ENCODE data around the gene AAR2. TPM values are rescaled to one million over a fixed set of nuclear protein-coding genes. Genes with fewer than 3 reads are reported as not detected.

Gene AAR2
- total RNA-seq, result 10 to 100 TPM; 22.1 to 29.1 TPM

GRCh38 chr20:36235892-36236785 lies at the start of gene AAR2:
Gene AAR2 (plus strand): TSS chr20:36236478. CDS start chr20:36239869, 3,391 bp downstream.
- peak; percentile 15 for DNase-seq (ENCODE audit: low spot score)
- Histone ChIP-seq H3K36me3 (peaks cover 10% of the 10 kb centered on the region), H3K27ac (peak within 1 kb of the TSS; percentile 68 to 81), H3K4me1 (ENCODE audit: control insufficient read depth in 1 of 2, low read depth in 2 of 2) (peaks cover 14 to 28% of the 10 kb centered on the region in 2 donors), H3K4me3 (peak within 1 kb of the TSS; percentile 93), H3K27me3 (replicated peaks; ENCODE audit: insufficient read depth) (no peaks in the 10 kb centered on the region), H3K9me3 (no peaks in the 10 kb centered on the region)
- TF ChIP-seq CTCF (IDR thresholded peaks at IDR 0.05), result no peak
- ATAC-seq (ENCODE audit: insufficient number of reproducible peaks, low FRiP score, low read depth), result no peak

- Histone ChIP-seq H3K4me1 (ENCODE audit: control insufficient read depth in 1 of 2, low read depth in 2 of 2) (no peaks in the 10 kb centered on the region), H3K9me3 (no peaks in the 10 kb centered on the region), H3K4me3 (no peak overlapping the region), H3K27me3 (replicated peaks; ENCODE audit: insufficient read depth) (no peaks in the 10 kb centered on the region), H3K36me3 (peaks cover 36% of the 10 kb centered on the region), H3K27ac (no peak overlapping the region)
- ATAC-seq (ENCODE audit: insufficient number of reproducible peaks, low FRiP score, low read depth) (no peak), DNase-seq (ENCODE audit: low spot score) (no peak)
- no peak for TF ChIP-seq CTCF (IDR thresholded peaks at IDR 0.05)
Observed at GRCh38 chr20:36193977-36194712, 42.1 kb upstream of the AAR2 start.

GRCh38 chr20:36196676-36197075 lies 39.6 kb upstream of the AAR2 start:
- Histone ChIP-seq H3K9me3 (no peaks in the 10 kb centered on the region), H3K4me3 (no peak overlapping the region), H3K27ac (no peak overlapping the region), H3K36me3 (peaks cover 17% of the 10 kb centered on the region), H3K27me3 (replicated peaks; ENCODE audit: insufficient read depth) (no peaks in the 10 kb centered on the region), H3K4me1 (ENCODE audit: control insufficient read depth in 1 of 2, low read depth in 2 of 2) (no peaks in the 10 kb centered on the region)
- no peak for DNase-seq (ENCODE audit: low spot score)
- no peak for TF ChIP-seq CTCF (IDR thresholded peaks at IDR 0.05)
- no peak for ATAC-seq (ENCODE audit: insufficient number of reproducible peaks, low FRiP score, low read depth)

- Histone ChIP-seq H3K27ac (no peak overlapping the region), H3K4me1 (ENCODE audit: control insufficient read depth in 1 of 2, low read depth in 2 of 2) (no peaks in the 10 kb centered on the region), H3K27me3 (replicated peaks; ENCODE audit: insufficient read depth) (no peaks in the 10 kb centered on the region), H3K36me3 (peaks cover 19% of the 10 kb centered on the region), H3K9me3 (no peaks in the 10 kb centered on the region), H3K4me3 (no peak overlapping the region)
- DNase-seq (ENCODE audit: low spot score), result no peak
- no peak for ATAC-seq (ENCODE audit: insufficient number of reproducible peaks, low FRiP score, low read depth)
- TF ChIP-seq CTCF (IDR thresholded peaks at IDR 0.05), result no peak
Observed at GRCh38 chr20:36197271-36197670, 39.0 kb upstream of the AAR2 start.
